ENCODE data around the gene RIPOR3. TPM values are rescaled to one million over a fixed set of nuclear protein-coding genes. Genes with fewer than 3 reads are reported as not detected.
"Not testable (repeated sequence)": the region's sequence is repeated elsewhere in the genome, so short reads cannot be mapped to it uniquely, and the experiment has no call there.

Gene RIPOR3
- total RNA-seq, 2 donors from 2014 or later = 0.14 to 0.23 TPM

DNA sequence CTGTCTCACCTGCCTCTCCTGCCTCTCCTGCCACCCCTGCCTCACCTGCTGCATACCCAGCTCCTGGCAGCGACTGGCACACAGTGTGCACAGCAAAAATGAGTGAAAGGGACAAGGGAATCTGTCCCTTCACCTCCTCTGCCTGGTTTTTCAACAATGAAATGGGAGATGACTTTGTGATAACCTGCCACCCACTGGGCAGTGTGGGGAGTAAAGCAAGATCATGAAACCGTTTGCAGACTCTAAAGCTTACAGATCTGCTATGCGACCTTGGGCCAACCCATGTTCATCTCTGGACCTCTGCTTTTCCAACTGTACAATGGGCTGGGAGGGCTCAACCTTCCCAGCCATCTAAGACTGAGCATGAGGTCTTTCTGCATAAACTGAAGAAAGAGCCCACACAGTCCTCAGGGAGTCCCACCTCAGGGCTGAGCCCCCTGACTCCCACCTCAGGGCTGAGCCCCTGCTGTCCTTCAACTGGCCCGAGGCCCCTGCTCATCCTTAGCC is 81.1 kb downstream of the RIPOR3 start:
- no peak overlapping the region for H3K4me3 Mint-ChIP-seq
- no peak for ATAC-seq (replicated peaks in 1 of 2)
- no peaks in the 10 kb centered on the region for H3K27me3 Mint-ChIP-seq (ENCODE audit: low read depth)
- H3K27ac Mint-ChIP-seq = no peak overlapping the region
- H3K4me1 Mint-ChIP-seq (ENCODE audit: low read depth) = no peaks in the 10 kb centered on the region
- DNase-seq = no peak
- no peaks in the 10 kb centered on the region for H3K36me3 Mint-ChIP-seq (ENCODE audit: insufficient read depth in 2 of 2)
- no peaks in the 10 kb centered on the region for H3K9me3 Mint-ChIP-seq

DNA sequence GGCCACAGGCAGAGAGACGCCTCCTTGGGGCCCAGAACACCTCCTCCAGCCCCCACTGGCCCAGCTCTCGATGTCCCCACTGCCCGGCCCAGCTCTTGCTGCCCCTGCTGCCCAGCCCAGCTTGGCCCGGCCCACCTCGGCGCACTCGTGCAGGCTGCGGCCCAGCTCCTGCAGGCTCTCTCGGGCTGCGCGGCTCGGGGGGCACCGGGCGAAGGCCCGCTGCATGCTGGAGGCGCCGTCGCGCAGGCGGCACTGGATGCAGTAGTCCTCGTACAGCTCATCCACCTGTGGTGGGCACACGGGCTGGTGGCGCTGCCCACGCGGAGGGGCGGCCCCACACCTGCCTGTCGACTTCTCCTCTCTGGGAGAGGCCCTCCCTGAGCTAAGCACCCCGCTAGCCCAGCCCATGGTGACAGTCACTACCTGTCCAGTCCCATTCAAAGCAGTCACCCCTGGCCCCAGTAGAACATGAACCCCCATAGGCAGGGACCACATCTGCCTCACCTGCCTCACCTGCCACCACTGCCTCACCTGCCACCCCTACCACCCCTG is 81.8 kb downstream of the RIPOR3 start:
- no peak overlapping the region for H3K4me3 Mint-ChIP-seq
- no peaks in the 10 kb centered on the region for H3K36me3 Mint-ChIP-seq (ENCODE audit: insufficient read depth in 2 of 2)
- no peak for ATAC-seq (replicated peaks in 1 of 2)
- no peak for DNase-seq
- H3K4me1 Mint-ChIP-seq (ENCODE audit: low read depth) = no peaks in the 10 kb centered on the region
- H3K27me3 Mint-ChIP-seq (ENCODE audit: low read depth) = no peaks in the 10 kb centered on the region
- no peak overlapping the region for H3K27ac Mint-ChIP-seq
- no peaks in the 10 kb centered on the region for H3K9me3 Mint-ChIP-seq

DNA sequence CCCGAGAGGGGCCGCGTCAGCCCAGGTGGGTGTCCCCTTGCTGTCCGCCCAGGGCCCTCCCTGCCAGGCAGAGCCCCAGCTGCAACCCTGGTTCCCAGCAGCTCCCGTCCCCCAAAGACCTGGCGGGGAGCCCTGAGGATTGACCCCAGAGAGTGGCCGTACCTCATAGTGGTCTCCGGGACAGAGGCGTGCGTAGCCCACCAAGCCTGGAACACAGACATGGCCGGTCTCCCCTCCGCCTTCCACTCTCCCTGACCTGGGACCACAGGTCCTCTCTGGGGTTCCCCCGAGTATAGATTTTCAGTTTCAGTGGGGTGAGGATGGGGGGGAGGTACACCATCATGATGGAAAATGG is 82.6 kb downstream of the RIPOR3 start:
- DNase-seq (no peak), ATAC-seq (replicated peaks in 1 of 2) (no peak)
- Mint-ChIP-seq H3K4me1 (ENCODE audit: low read depth) (no peaks in the 10 kb centered on the region), H3K4me3 (no peak overlapping the region), H3K9me3 (no peaks in the 10 kb centered on the region), H3K27me3 (ENCODE audit: low read depth) (no peaks in the 10 kb centered on the region), H3K27ac (no peak overlapping the region), H3K36me3 (ENCODE audit: insufficient read depth in 2 of 2) (no peaks in the 10 kb centered on the region)

DNA sequence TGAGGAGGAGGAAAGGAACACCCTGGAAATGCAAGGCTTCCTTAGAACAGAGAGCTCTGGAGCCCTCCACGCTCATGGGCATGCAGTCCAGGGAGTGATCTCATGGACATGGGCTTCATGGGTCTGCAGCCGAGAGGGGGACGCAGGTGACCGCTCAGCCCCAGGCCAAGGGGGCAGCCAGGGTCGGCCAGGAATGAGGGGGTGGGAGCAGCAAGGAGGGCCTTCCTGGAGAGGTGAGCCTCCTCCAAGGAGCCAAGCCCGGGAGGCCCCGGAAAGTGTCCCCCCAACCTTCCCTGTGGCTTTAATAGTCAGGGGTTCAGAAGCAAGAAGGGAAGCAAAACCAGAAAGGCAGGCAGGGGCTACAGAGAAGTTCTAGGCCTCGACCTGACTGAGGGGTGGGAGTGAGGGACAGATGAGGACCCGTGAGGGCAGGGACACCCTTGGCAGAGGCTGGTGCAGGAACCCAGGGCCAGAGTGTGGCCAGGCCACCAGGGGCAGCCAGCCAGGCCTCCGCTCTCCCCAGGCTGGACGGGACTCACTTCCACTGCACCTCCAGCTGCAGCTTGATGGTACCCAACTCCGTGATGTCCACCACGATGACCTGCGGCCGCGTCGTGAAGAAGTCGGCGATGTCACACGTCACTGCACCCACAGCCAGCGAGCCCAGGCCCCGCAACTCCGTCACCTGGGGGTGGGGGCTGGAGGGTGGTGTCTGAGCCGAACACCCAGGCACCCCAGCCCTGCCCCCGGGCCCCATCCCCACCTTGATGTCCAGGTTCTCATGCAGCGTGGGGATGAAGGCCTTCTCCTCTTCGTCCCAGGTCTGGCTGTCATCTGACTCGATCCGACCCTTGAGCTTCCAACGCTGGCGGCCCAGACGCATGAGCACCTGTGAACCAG is 83.2 kb downstream of the RIPOR3 start:
- Mint-ChIP-seq H3K27me3 (ENCODE audit: low read depth) (no peaks in the 10 kb centered on the region), H3K27ac (no peak overlapping the region), H3K4me3 (no peak overlapping the region), H3K9me3 (no peaks in the 10 kb centered on the region), H3K36me3 (ENCODE audit: insufficient read depth in 2 of 2) (no peaks in the 10 kb centered on the region), H3K4me1 (ENCODE audit: low read depth) (no peaks in the 10 kb centered on the region)
- no peak for ATAC-seq (replicated peaks in 1 of 2)
- no peak for DNase-seq

DNA sequence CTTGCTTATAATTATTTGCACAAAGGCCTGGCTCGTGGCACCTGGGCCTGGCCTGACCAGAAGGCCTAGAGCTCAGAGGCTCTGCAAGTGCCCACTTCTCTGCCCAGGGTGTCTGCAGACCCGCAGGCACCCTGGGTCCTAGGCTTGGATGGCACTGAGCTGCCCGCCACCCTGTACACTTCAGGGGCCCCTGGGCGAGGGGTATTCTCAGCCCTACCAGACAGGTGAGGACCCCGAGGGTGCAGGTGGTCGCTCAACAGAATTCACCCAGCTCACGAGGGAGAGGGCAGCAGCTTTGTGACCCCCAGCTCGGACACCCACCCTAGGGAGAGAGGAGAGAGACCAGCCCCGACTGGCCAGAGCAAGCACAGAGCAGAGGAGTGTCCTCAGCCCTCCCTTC is 83.9 kb downstream of the RIPOR3 start:
- ATAC-seq (replicated peaks in 1 of 2) (no peak), DNase-seq (no peak)
- Mint-ChIP-seq H3K4me3 (no peak overlapping the region), H3K27ac (no peak overlapping the region), H3K27me3 (ENCODE audit: low read depth) (no peaks in the 10 kb centered on the region), H3K4me1 (ENCODE audit: low read depth) (no peaks in the 10 kb centered on the region), H3K36me3 (ENCODE audit: insufficient read depth in 2 of 2) (no peaks in the 10 kb centered on the region), H3K9me3 (no peaks in the 10 kb centered on the region)

DNA sequence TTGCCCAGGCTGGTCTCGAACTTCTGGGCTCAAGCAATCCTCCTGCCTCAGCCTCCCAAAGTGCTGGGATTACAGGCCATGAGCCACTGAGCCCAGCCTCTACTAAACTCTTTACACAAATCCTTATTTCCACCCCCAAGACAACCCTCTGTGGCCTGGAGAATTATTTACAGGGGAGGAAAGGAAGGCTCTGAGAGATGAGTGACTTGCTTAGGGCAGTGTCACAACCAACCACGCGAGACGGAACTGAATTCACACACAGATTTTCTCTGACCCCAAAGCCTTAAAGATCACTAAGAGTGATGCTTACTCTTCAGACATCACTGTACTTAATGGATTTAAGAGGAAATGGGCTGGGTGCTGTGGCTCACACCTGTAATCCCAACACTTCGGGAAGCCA is 86.2 kb downstream of the RIPOR3 start:
- DNase-seq = no peak
- Mint-ChIP-seq H3K36me3 (ENCODE audit: insufficient read depth in 2 of 2) (no peaks in the 10 kb centered on the region), H3K27me3 (ENCODE audit: low read depth) (no peaks in the 10 kb centered on the region), H3K4me1 (ENCODE audit: low read depth) (no peaks in the 10 kb centered on the region), H3K4me3 (no peak overlapping the region), H3K27ac (no peak overlapping the region), H3K9me3 (no peaks in the 10 kb centered on the region)
- no peak for ATAC-seq (replicated peaks in 1 of 2)

DNA sequence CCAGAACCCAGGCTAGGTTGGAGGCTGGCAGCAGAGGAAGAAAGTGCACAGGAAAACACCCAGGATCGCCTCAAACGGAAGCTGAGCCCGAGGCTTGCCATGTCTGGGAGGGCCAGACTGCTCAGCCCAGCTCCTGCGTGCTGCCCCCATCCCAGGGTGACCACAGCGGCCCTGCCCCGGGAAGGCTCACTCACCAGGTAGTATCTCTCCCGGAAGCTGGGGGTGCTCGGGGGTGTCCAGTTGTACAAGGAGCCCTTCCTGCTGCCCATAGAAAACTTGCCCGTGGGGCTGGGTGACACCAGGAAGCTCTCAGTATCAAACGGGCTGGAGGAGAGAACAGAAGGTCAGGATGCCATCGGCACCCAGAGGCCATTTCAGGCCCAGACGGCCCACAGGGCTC is 86.9 kb downstream of the RIPOR3 start:
- no peaks in the 10 kb centered on the region for H3K36me3 Mint-ChIP-seq (ENCODE audit: insufficient read depth in 2 of 2)
- no peaks in the 10 kb centered on the region for H3K27me3 Mint-ChIP-seq (ENCODE audit: low read depth)
- no peak for ATAC-seq (replicated peaks in 1 of 2)
- H3K27ac Mint-ChIP-seq = no peak overlapping the region
- no peak overlapping the region for H3K4me3 Mint-ChIP-seq
- no peaks in the 10 kb centered on the region for H3K9me3 Mint-ChIP-seq
- H3K4me1 Mint-ChIP-seq (ENCODE audit: low read depth) = no peaks in the 10 kb centered on the region
- DNase-seq = no peak

DNA sequence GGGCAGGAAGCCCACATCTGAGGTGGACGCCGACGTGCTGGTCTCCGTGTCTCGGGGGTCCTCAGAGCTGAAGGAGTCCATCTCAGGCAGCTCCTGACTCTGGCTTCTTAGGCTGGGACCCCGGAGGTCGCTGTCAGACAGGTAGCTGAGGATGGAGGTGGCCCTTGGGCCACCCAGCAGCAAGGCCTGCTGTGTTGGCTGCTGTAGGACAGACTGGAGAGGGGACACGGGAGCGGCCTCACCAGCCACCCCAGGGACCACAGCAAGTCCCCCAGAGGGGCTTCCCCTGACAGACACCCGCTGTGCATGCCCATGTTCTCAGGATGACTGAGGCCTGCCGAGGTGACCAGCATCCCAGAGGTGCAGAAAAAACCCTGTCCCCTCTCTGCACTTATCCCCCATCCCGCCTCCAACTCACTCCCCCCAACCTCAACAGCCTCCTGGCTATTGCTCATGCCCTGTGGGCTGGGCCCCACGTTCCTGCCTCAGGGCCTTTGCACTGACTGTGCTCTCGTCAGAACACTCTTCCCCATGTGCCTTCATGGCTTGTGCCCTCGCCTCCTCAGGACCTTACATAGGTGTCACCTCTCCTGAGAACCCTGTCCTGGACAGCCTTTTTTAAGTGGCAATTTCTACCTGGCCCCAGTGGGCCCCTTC is 88.8 kb downstream of the RIPOR3 start:
- peak; percentile 6 to 11 for ATAC-seq (replicated peaks in 1 of 2)
- DNase-seq = no peak
- no peak overlapping the region for H3K4me3 Mint-ChIP-seq
- no peaks in the 10 kb centered on the region for H3K9me3 Mint-ChIP-seq
- H3K27me3 Mint-ChIP-seq (ENCODE audit: low read depth) = no peaks in the 10 kb centered on the region
- H3K36me3 Mint-ChIP-seq (ENCODE audit: insufficient read depth in 2 of 2) = no peaks in the 10 kb centered on the region
- no peaks in the 10 kb centered on the region for H3K4me1 Mint-ChIP-seq (ENCODE audit: low read depth)
- H3K27ac Mint-ChIP-seq = peak overlapping the region; percentile 72

DNA sequence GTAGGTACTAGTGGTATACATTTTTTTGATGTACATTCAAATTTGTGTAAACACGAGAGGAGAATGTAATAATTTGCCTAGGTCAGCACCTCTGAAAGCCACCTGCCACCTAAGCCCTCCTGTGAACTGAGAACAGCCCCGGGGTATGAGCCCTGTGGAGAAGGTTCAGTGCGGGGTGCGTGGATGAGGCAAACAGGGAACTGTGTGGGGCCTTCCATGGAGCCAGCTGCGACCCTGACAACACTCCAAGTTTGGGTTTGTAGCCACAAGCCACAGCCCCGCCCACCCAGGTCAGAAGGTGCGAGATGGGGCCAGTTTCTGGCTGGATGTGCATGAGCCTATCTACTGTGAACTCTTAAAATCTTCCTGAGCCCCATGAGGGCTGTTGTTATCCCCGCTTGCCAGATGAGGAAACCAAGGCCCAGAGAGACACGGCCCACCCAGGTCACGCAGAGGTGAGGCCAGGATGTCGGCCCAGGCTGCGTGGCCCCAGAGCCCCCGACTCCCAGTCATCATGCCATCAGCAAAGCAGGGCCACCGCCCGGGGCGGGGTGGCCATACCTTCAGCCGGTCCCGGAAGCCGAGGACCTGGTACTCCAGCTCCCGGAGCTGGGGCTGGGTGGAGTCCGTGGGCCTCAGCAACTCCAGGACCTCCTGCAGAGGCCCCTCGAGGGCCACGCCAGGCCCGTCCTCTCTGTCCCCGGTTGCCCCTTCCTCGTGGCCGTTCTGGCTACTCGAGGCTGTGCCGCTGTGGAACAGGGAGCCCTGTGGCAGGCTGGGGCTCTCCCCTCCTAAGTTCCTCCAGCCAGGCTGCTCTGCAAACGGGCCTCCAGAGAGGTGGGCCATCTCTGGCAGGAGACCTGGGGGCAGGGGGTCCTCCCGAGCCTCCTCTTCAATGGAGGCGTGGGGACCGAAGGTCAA is 89.6 kb downstream of the RIPOR3 start:
- H3K9me3 Mint-ChIP-seq = no peaks in the 10 kb centered on the region
- no peaks in the 10 kb centered on the region for H3K27me3 Mint-ChIP-seq (ENCODE audit: low read depth)
- no peaks in the 10 kb centered on the region for H3K36me3 Mint-ChIP-seq (ENCODE audit: insufficient read depth in 2 of 2)
- ATAC-seq (replicated peaks in 1 of 2) (peak; percentile 16 to 21), DNase-seq (no peak)
- peak overlapping the region; percentile 17 for H3K27ac Mint-ChIP-seq
- H3K4me1 Mint-ChIP-seq (ENCODE audit: low read depth) = no peaks in the 10 kb centered on the region
- no peak overlapping the region for H3K4me3 Mint-ChIP-seq

DNA sequence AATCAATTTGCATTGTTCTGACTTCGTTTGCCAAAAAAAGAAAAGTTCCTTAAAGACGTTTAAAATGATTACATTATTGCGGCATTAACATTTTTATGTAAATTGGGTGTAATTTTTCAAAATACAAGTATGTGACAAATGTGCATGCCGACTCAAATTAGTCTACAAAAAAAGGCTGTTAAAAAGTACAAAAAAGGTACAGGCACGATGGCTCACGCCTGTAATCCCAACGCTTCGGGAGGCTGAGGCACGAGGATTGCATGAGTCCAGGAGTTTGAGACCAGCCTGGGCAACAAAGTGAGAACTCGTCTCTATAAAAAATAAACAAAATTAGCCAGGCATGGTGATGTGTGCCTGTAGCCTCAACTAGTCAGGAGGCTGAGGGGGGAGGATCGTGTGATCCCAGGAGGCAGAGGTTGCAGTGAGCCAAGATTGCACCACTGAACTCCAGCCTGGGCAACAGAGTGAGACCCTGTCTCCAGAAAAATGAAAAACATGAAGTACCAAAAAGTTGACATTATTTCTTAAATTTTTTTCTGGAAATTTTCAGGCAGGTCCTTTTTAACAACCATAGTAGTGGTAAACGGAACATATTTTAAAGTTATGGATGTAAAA is 91.0 kb downstream of the RIPOR3 start:
- no peak for DNase-seq
- Mint-ChIP-seq H3K4me3 (no peak overlapping the region), H3K4me1 (ENCODE audit: low read depth) (no peaks in the 10 kb centered on the region), H3K9me3 (no peaks in the 10 kb centered on the region), H3K27ac (peak overlapping the region; percentile 17), H3K27me3 (ENCODE audit: low read depth) (no peaks in the 10 kb centered on the region), H3K36me3 (ENCODE audit: insufficient read depth in 2 of 2) (no peaks in the 10 kb centered on the region)
- ATAC-seq (replicated peaks in 1 of 2) = no peak

DNA sequence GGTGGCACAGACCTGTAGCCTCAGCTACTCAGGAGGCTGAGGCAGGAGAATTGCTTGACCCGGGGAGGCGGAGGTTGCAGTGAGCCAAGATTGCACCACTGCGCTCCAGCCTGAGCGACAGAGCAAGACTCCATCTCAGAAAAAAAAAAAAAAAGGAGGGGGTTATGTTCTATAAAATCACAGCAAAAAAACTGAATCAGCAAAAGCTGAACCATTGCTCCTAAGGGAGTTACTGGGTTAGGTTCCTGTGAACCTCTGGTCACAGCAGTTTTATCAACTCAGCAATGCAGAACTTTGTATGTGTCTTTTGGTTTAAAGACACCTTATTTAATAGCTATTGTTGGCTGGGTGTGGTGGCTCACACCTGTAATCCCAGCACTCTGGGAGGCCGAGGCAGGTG is 92.6 kb downstream of the RIPOR3 start:
- ATAC-seq (replicated peaks in 1 of 2); DNase-seq; H3K4me3 Mint-ChIP-seq; H3K27me3 Mint-ChIP-seq (ENCODE audit: low read depth); H3K27ac Mint-ChIP-seq; H3K36me3 Mint-ChIP-seq (ENCODE audit: insufficient read depth in 2 of 2); H3K4me1 Mint-ChIP-seq (ENCODE audit: low read depth); H3K9me3 Mint-ChIP-seq: not testable (repeated sequence)

DNA sequence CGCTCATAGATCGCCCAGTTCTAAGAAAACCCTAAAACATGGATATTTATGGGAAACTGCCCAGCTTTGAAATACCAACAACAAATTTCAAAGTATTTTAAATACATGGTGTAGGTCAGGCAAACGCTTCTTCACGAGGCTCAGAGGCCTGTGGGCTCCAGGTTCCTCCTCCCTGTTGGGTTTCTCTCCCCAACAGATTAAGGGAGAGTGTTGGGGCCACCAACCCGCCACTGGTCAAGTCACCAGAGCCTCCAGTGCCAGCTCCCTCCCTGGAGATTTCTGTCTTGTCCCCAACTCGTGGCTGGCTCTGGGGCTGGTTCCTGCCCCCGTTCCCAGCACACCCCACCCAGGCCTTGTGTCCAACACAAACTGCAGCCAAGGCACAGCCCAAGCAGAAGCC is 93.3 kb downstream of the RIPOR3 start:
- Mint-ChIP-seq H3K9me3 (no peaks in the 10 kb centered on the region), H3K27me3 (ENCODE audit: low read depth) (no peaks in the 10 kb centered on the region), H3K4me1 (ENCODE audit: low read depth) (no peaks in the 10 kb centered on the region), H3K27ac (no peak overlapping the region), H3K4me3 (no peak overlapping the region), H3K36me3 (ENCODE audit: insufficient read depth in 2 of 2) (no peaks in the 10 kb centered on the region)
- no peak for DNase-seq
- peak in 1 of 2 donors; percentile 0 for ATAC-seq (replicated peaks in 1 of 2)
